PFSK-1 (cell line): ENCODE results near the gene NAT8L.

ENCODE experiments used
- FOXP2 ChIP-seq: optimal IDR thresholded peaks from 2 replicates; pipeline ENCODE3; 2011; ENCODE audit warnings: borderline replicate concordance, control low read depth, inconsistent platforms; ENCODE audit not compliant: insufficient read depth; ENCODE audit errors: extremely low read length, extremely low read depth
- POLR2AphosphoS5 ChIP-seq: IDR thresholded peaks from 2 replicates; pipeline ENCODE4 v1.6.1; 2012; ENCODE audit warnings: low read depth, mild to moderate bottlenecking, control low read depth, low read length, moderate library complexity
- SIN3A ChIP-seq: IDR thresholded peaks from 2 replicates; pipeline ENCODE4 v1.6.1; 2012; ENCODE audit warnings: mild to moderate bottlenecking, low read length, moderate library complexity, borderline replicate concordance; ENCODE audit not compliant: insufficient read depth
- TAF1 ChIP-seq: IDR thresholded peaks from 2 replicates; pipeline ENCODE4 v1.6.1; 2012; ENCODE audit warnings: low read length, control low read depth, borderline replicate concordance; ENCODE audit not compliant: insufficient read depth
- TF ChIP-seq, protein P1 (sequence below), 2 experiments: IDR thresholded peaks; 2 replicates each; pipeline versions ENCODE4 v1.6.1 to v1.8.0; 2011 to 2012; ENCODE audit warnings: low read depth in 2 of 2, low read length in 2 of 2, control low read depth in 1 of 2, inconsistent platforms in 1 of 2, mild to moderate bottlenecking in 1 of 2, moderate library complexity in 1 of 2; ENCODE audit not compliant: insufficient read depth in 1 of 2

NAT8L gene

DNA sequence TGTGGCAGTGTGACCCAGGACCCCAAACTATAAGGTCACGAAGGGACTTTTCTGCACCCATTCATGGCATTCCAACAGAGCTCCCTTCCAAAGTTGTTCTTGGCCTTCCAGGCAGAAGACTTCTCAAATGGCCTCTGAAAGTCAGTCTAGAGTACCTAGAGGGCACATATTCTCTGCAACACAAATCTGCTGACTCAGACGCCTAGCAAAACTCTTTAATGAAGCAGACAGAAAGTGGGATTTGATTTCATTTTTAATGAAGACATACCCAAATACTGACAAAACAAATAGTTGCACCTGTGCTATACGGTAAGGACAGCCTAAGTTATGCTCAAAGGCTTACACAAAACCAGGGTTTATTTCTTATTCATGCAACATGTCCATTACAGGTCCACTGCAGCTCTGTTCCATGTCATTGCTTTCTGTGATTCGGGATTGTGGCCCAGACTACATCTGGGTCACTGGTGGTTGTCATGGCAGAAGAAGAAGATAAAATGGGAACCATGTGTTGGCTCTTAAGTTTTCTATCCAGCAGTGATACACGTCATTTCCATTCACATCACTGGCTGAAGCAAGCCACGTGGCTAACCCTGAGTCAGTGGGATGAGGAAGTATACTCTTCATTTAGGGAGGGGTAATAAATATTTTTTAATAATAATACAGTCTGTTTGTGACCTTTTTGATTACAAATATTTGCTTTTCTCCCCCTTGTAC is 57.7 kb downstream of the NAT8L start:
- no peak for TF ChIP-seq FOXP2
- TF ChIP-seq POLR2AphosphoS5: no peak
- TF ChIP-seq TAF1: no peak
- TF ChIP-seq SIN3A: no peak
- TF ChIP-seq, protein P1, sequence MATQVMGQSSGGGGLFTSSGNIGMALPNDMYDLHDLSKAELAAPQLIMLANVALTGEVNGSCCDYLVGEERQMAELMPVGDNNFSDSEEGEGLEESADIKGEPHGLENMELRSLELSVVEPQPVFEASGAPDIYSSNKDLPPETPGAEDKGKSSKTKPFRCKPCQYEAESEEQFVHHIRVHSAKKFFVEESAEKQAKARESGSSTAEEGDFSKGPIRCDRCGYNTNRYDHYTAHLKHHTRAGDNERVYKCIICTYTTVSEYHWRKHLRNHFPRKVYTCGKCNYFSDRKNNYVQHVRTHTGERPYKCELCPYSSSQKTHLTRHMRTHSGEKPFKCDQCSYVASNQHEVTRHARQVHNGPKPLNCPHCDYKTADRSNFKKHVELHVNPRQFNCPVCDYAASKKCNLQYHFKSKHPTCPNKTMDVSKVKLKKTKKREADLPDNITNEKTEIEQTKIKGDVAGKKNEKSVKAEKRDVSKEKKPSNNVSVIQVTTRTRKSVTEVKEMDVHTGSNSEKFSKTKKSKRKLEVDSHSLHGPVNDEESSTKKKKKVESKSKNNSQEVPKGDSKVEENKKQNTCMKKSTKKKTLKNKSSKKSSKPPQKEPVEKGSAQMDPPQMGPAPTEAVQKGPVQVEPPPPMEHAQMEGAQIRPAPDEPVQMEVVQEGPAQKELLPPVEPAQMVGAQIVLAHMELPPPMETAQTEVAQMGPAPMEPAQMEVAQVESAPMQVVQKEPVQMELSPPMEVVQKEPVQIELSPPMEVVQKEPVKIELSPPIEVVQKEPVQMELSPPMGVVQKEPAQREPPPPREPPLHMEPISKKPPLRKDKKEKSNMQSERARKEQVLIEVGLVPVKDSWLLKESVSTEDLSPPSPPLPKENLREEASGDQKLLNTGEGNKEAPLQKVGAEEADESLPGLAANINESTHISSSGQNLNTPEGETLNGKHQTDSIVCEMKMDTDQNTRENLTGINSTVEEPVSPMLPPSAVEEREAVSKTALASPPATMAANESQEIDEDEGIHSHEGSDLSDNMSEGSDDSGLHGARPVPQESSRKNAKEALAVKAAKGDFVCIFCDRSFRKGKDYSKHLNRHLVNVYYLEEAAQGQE (IDR thresholded peaks at IDR 0.05; ENCODE audit: insufficient read depth in 1 of 2, low read depth in 2 of 2, low read length in 2 of 2): no peak
